Gastroesophageal sphincter (tissue), 3 donors: ENCODE results near the gene SHANK1.

Experiments used
- CTCF ChIP-seq, 4 experiments: fragments of 200-600 bp in 2 of 4; fragments of 450-650 bp in 2 of 4; sonication (generic) in 1 of 4; IDR thresholded peaks; one replicate each; pipeline ENCODE4 v1.5.1; 2017 to 2019; ENCODE audit warnings: antibody characterized with exemption in 4 of 4, mild to moderate bottlenecking in 2 of 4, moderate library complexity in 2 of 4
- POLR2A ChIP-seq, 2 donors: fragments of 450-650 bp; IDR thresholded peaks; one replicate each; pipeline ENCODE4 v1.6.1; 2017; ENCODE audit warnings: antibody characterized with exemption in 2 of 2, mild to moderate bottlenecking in 2 of 2, moderate library complexity in 1 of 2
- POLR2AphosphoS5 ChIP-seq: sonication (generic); formaldehyde crosslinking; IDR thresholded peaks from one replicate; pipeline ENCODE4 v1.6.1; 2017; ENCODE audit warnings: antibody characterized with exemption

GRCh38 chr19:50668879-50669278 is 50.7 kb downstream of the SHANK1 start:
- TF ChIP-seq POLR2AphosphoS5: no peak
- TF ChIP-seq CTCF (IDR thresholded peaks at IDR 0.05): no peak
- no peak for TF ChIP-seq POLR2A (IDR thresholded peaks at IDR 0.05)
